Measurements from ENCODE around the gene PSMG1. TPM values are rescaled to one million over a fixed set of nuclear protein-coding genes. Genes with fewer than 3 reads are reported as not detected.

The PSMG1 gene
- total and polyA plus RNA-seq, 2 donors (not counting 3 experiments of a cell fraction or from before 2014, with no cell fraction given), result 43.2 to 75.9 TPM

- no peaks in the 10 kb centered on the region for H3K9me3 ChIP-seq (replicated peaks; ENCODE audit: control insufficient read depth, insufficient read depth, low read length)
- no TSS peak for BruUV-seq (replicated peaks)
- POLR2A ChIA-PET, result no interaction called here
These were observed 51.0 kb downstream of the PSMG1 start for GRCh38 chr21:39132248-39132647.

More at GRCh38 chr21:39132248-39132647, 51.0 kb downstream of the PSMG1 start:
- no peaks in the 10 kb centered on the region for H3K9me1 ChIP-seq (replicated peaks; ENCODE audit: control insufficient read depth, extremely low read depth, insufficient read depth, low read length)
- CTCF ChIA-PET, result interaction anchor here (0.8 to 1.6 kb wide), 4 partner anchors 328 to 627 kb away, joined by 3 to 4 read pairs (median 3); no protein-coding TSS in a partner anchor
- H3K4me3 ChIP-seq (replicated peaks in 1 of 3; ENCODE audit: insufficient read depth in 1 of 3, low read depth in 1 of 3, low read length in 3 of 3), result no peak overlapping the region
- H3K36me3 ChIP-seq (ENCODE audit: control insufficient read depth in 2 of 2, extremely low read depth in 1 of 2, insufficient read depth in 2 of 2, low read length in 2 of 2), result no peaks in the 10 kb centered on the region
- no peak overlapping the region for H2AFZ ChIP-seq (ENCODE audit: low read depth, low read length)
- H3K4me2 ChIP-seq (ENCODE audit: insufficient read depth, low read length), result no peak overlapping the region
- H3K27ac ChIP-seq (ENCODE audit: insufficient read depth, low read depth, low read length), result no peak overlapping the region
- DNase-seq (ENCODE audit: low read depth, low spot score), result no peak
- peaks cover 0 to 2% of the 10 kb centered on the region in 2 experiments for H3K27me3 ChIP-seq (ENCODE audit: control insufficient read depth in 2 of 2, insufficient read depth in 2 of 2, low read length in 2 of 2)
- no peak for FAIRE-seq
- TF ChIP-seq MYC (IDR thresholded peaks at IDR 0.05; ENCODE audit: low read depth, low read length), result no peak
- TF ChIP-seq GATA2 (IDR thresholded peaks at IDR 0.05; ENCODE audit: insufficient read depth, insufficient read length, low read depth, low read length), result no peak
- TF ChIP-seq CTCF (IDR thresholded peaks at IDR 0.05; ENCODE audit: extremely low read depth in 1 of 2, insufficient read depth in 1 of 2, low read depth in 1 of 2, low read length in 2 of 2), result no peak
- TF ChIP-seq EZH2 (IDR thresholded peaks at IDR 0.05; ENCODE audit: borderline replicate concordance, low read depth, low read length, severe bottlenecking), result no peak
- TF ChIP-seq FOS (IDR thresholded peaks at IDR 0.05; ENCODE audit: borderline replicate concordance, insufficient read depth, low read length), result no peak
- no peak for TF ChIP-seq JUN (IDR thresholded peaks at IDR 0.05; ENCODE audit: borderline replicate concordance, insufficient read depth, insufficient read length, low read depth)
- TF ChIP-seq POLR2AphosphoS5 (IDR thresholded peaks at IDR 0.05; ENCODE audit: insufficient read depth, low read depth, low read length), result no peak
- no peak for TF ChIP-seq POLR2A (IDR thresholded peaks at IDR 0.05; ENCODE audit: low read depth, low read length)
- TF ChIP-seq MAX (IDR thresholded peaks at IDR 0.05; ENCODE audit: insufficient read depth, insufficient read length), result no peak
- H3K79me2 ChIP-seq (ENCODE audit: control insufficient read depth, insufficient read depth, low read length), result no peaks in the 10 kb centered on the region
- H4K20me1 ChIP-seq (replicated peaks; ENCODE audit: control insufficient read depth, extremely low read depth, insufficient read depth, low read length), result no peaks in the 10 kb centered on the region
- H3K4me1 ChIP-seq (ENCODE audit: control insufficient read depth, extremely low read depth, insufficient read depth, low read length), result no peaks in the 10 kb centered on the region
- dilution Hi-C loops (cut with MboI; ENCODE audit: extremely low pct_ligation_motif_present, low sequenced_read_pairs) (no loop called here), intact Hi-C loops (cut with micrococcal nuclease) (no loop called here)
- no peak overlapping the region for H3K9ac ChIP-seq (replicated peaks; ENCODE audit: extremely low read depth, insufficient read depth, low read length)
